ENCODE data around the gene URM1.

The URM1 gene

GRCh38 chr9:128399861-128400260 lies 28.7 kb downstream of the URM1 start:
- H3K27ac ChIP-seq = no peak overlapping the region
- TF ChIP-seq ZFX (IDR thresholded peaks at IDR 0.05; ENCODE audit: borderline replicate concordance) (no peak), CTCF (IDR thresholded peaks at IDR 0.05) (no peak)

GRCh38 chr9:128404560-128404959 lies 33.4 kb downstream of the URM1 start:
- TF ChIP-seq ZFX (IDR thresholded peaks at IDR 0.05; ENCODE audit: borderline replicate concordance) (no peak), CTCF (IDR thresholded peaks at IDR 0.05) (no peak)
- H3K27ac ChIP-seq = no peak overlapping the region

DNA sequence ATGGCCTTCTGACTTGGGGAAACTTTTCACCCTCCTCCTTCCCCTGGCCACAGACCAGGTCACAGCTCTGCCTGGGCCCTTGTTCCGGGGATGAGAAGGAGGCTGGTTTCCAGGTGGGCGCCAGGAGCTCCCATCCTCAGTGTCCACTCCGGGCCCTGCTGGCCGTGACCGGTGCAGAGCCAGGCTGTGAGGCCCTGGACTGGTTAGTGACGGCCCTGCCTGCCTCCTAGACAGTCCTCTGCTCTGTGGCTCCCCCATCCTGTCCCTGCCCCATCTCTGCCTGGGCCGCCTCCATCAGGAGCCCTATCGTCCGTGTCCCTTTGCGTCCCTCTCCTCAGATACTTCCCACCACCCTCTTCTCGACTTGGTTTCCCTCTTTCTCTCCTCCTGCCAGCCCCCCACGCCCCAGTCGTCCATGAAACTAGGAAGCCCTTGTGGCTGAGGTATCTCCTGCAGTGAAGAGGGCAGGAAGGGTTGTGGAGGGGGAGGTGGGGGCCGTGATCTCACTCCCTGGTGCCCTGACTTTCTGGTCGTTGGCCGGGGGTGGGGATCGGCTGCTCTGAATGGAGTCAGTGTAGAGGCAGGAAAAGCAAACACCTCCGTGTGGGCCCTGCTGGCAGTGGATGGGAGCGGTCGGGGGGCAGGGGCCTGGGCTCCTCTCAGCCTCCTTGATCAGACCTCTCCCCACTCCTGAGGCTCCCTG lies 34.1 kb downstream of the URM1 start:
- TF ChIP-seq CTCF (IDR thresholded peaks at IDR 0.05) (no peak), ZFX (IDR thresholded peaks at IDR 0.05; ENCODE audit: borderline replicate concordance) (no peak)
- H3K27ac ChIP-seq = no peak overlapping the region

DNA sequence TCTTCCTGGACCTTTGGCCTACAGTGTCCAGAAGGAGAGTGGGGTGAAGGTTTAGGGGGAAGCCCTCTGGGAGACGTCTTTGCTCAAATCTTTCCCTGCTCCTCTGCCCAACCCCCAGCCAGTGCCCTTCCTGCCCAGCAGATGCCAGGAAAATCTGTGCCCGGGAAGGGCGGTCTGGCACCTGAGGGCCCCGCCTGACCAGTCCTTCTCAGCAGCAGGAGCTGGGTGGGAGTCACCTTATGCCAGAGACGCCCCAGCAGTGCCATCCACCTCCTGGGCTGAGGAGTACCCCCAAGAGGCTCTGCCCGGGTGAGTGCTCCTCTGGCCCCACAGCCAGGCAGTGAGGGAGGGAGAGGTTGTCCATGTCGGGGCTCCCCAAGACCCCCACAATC lies 34.6 kb downstream of the URM1 start:
- TF ChIP-seq CTCF (IDR thresholded peaks at IDR 0.05) (no peak), ZFX (IDR thresholded peaks at IDR 0.05; ENCODE audit: borderline replicate concordance) (no peak)
- no peak overlapping the region for H3K27ac ChIP-seq

GRCh38 chr9:128406848-128407391 lies 35.7 kb downstream of the URM1 start:
- TF ChIP-seq ZFX (IDR thresholded peaks at IDR 0.05; ENCODE audit: borderline replicate concordance) = no peak
- TF ChIP-seq CTCF (IDR thresholded peaks at IDR 0.05) = no peak

DNA sequence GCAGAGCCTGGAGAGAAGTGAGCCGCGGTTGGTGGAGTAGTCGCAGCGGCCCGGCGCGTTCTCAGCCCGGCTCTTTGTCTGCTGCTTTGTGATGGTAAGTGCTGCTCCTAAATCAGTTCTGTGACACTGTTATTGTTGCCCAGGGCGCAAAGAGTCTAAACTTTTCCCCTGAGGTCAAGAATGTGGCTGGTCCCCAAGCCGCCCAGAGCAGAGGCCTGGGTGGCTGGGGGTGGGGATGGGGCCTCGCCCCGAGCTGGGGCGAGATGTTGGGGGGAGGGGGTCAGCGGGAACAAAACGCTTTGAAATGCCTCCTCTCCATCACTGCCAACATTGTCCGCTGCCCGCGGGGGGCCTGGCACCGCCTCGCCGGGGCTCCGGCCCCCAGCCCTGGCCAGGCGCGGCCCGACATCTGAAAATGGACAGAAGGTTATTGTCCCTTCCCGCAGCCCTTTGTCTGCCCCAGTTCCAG lies 37.8 kb downstream of the URM1 start:
- H3K27ac ChIP-seq = no peak overlapping the region
- no peak for TF ChIP-seq CTCF (IDR thresholded peaks at IDR 0.05)

More at GRCh38 chr9:128406848-128407391, 35.7 kb downstream of the URM1 start:
- no peak overlapping the region for H3K27ac ChIP-seq

GRCh38 chr9:128409450-128409849 lies 38.3 kb downstream of the URM1 start:
- no peak overlapping the region for H3K27ac ChIP-seq
- TF ChIP-seq ZFX (IDR thresholded peaks at IDR 0.05; ENCODE audit: borderline replicate concordance) (no peak), CTCF (IDR thresholded peaks at IDR 0.05) (no peak)

Measured in 22Rv1 (cell line).